GM23338 (cell line): ENCODE results near the gene WASF2. TPM values are rescaled to one million over a fixed set of nuclear protein-coding genes. Genes with fewer than 3 reads are reported as not detected.

Experiments
- ATAC-seq: fragments of 200-7000 bp; cut with Tn5 transposase; 3 replicates; pipeline ENCODE4 v1.9.1; 2020
- DNase-seq: peaks from one replicate; pipeline ENCODE4 v3.0.0-alpha.2; 2015; ENCODE audit warnings: low spot score
- H2AFZ ChIP-seq: fragments of 200-600 bp; sonication (generic); 2 replicates; pipeline ENCODE4 v1.8.0; 2016; ENCODE audit warnings: antibody characterized with exemption, mild to moderate bottlenecking, moderate library complexity
- H3F3A ChIP-seq: fragments of 200-600 bp; sonication (generic); replicated peaks from 2 replicates; pipeline ENCODE4 v1.8.0; 2017; ENCODE audit warnings: antibody characterized with exemption, mixed run types, low read depth
- H3K27ac ChIP-seq: fragments of 200-600 bp; sonication (generic); 2 replicates; pipeline ENCODE4 v1.6.1; 2016; ENCODE audit warnings: low read depth
- H3K27me3 ChIP-seq: fragments of 200-600 bp; sonication (generic); 2 replicates; pipeline ENCODE4 v1.8.0; 2016; ENCODE audit warnings: mild to moderate bottlenecking, mixed run types, moderate library complexity; ENCODE audit not compliant: insufficient read depth
- H3K36me3 ChIP-seq: fragments of 200-600 bp; sonication (generic); 2 replicates; pipeline ENCODE4 v1.8.0; 2016; ENCODE audit warnings: mild to moderate bottlenecking; ENCODE audit not compliant: insufficient read depth
- H3K4me1 ChIP-seq: fragments of 200-600 bp; sonication (generic); 2 replicates; pipeline ENCODE4 v1.8.0; 2016; ENCODE audit warnings: mild to moderate bottlenecking, moderate library complexity; ENCODE audit not compliant: insufficient read depth
- H3K4me2 ChIP-seq: fragments of 200-600 bp; sonication (generic); 2 replicates; pipeline ENCODE4 v1.7.1; 2017; ENCODE audit warnings: mixed run types
- H3K4me3 ChIP-seq: fragments of 200-600 bp; sonication (generic); 2 replicates; pipeline ENCODE4 v1.6.1; 2016; ENCODE audit warnings: mixed run types
- H3K79me2 ChIP-seq: fragments of 200-600 bp; sonication (generic); replicated peaks from 2 replicates; pipeline ENCODE4 v1.8.0; 2017; ENCODE audit warnings: mild to moderate bottlenecking; ENCODE audit not compliant: insufficient read depth
- H3K9me2 ChIP-seq: fragments of 200-600 bp; sonication (generic); 2 replicates; pipeline ENCODE4 v1.8.0; 2017; ENCODE audit not compliant: insufficient read depth
- H4K20me1 ChIP-seq: fragments of 200-600 bp; sonication (generic); replicated peaks from 2 replicates; pipeline ENCODE4 v1.8.0; 2017; ENCODE audit warnings: mild to moderate bottlenecking; ENCODE audit not compliant: insufficient read depth
- H3K27ac Mint-ChIP-seq: 2 replicates; pipeline ENCODE4 v1.8.0; 2020; ENCODE audit warnings: inconsistent platforms, mild to moderate bottlenecking, moderate library complexity, mixed read lengths
- H3K27me3 Mint-ChIP-seq: 3 replicates; pipeline ENCODE4 v1.8.0; 2022; ENCODE audit warnings: low read depth, mild to moderate bottlenecking, moderate library complexity, mixed read lengths, inconsistent platforms; ENCODE audit not compliant: insufficient read depth, poor library complexity
- H3K36me3 Mint-ChIP-seq: 3 replicates; pipeline ENCODE4 v1.8.0; 2021; ENCODE audit warnings: low read depth, mild to moderate bottlenecking, inconsistent platforms, moderate library complexity, mixed read lengths
- H3K4me1 Mint-ChIP-seq: 3 replicates; pipeline ENCODE4 v1.8.0; 2020; ENCODE audit warnings: mild to moderate bottlenecking, inconsistent platforms, mixed read lengths
- H3K4me3 Mint-ChIP-seq: 3 replicates; pipeline ENCODE4 v1.8.0; 2021; ENCODE audit warnings: moderate library complexity, mild to moderate bottlenecking, inconsistent platforms, mixed read lengths
- H3K9me3 Mint-ChIP-seq: 3 replicates; pipeline ENCODE4 v1.8.0; 2020; ENCODE audit warnings: moderate library complexity, mild to moderate bottlenecking, inconsistent platforms, mixed read lengths
- EZH2 ChIP-seq: fragments of 200-600 bp; sonication (generic); IDR thresholded peaks from one replicate; pipeline ENCODE4 v1.8.0; 2017; ENCODE audit warnings: antibody characterized with exemption, mild to moderate bottlenecking, low read depth; ENCODE audit not compliant: unreplicated experiment
- POLR2AphosphoS5 ChIP-seq: IDR thresholded peaks from 2 replicates; pipeline ENCODE4 v1.6.1; 2016; ENCODE audit warnings: antibody characterized with exemption, low read depth
- ZNF331 ChIP-seq: fragments of 250-450 bp; sonication (Bioruptor Pico); IDR thresholded peaks from 2 replicates; pipeline ENCODE4 v1.5.0; 2020; ENCODE audit warnings: low read depth, mild to moderate bottlenecking, moderate library complexity
- polyA plus RNA-seq: library from polyadenylated mRNA; unstranded; fragments of >200 nt; fragmentation: Nextera tagmentation; extraction: Ambion mirVana; gene quantifications from 2 replicates; pipeline ENCODE4 v1.2.1, GENCODE V29; 2016
- total RNA-seq: library from RNA; depleted of rRNA; stranded (reverse); fragments of >200 nt; shearing (Covaris generic); gene quantifications from 2 replicates; pipeline ENCODE4 v1.2.3, GENCODE V29; 2014
- TF ChIP-seq, protein P1 (sequence below): fragments of 250-450 bp; sonication (Bioruptor Pico); IDR thresholded peaks from 2 replicates; pipeline ENCODE4 v1.5.0; 2020; ENCODE audit warnings: mild to moderate bottlenecking, moderate library complexity
- TF ChIP-seq, protein P2 (sequence below), 2 experiments: fragments of 200-600 bp in 1 of 2; sonication (generic) in 1 of 2; conservative IDR thresholded peaks; 2 replicates each; pipeline versions ENCODE4 v1.5.1 to v1.6.1; 2016 to 2017; ENCODE audit warnings: antibody characterized with exemption in 2 of 2, low read depth in 2 of 2, mild to moderate bottlenecking in 2 of 2, moderate library complexity in 1 of 2

WASF2 gene
- total and polyA plus RNA-seq, 2 experiments from 2014 or later = 40.9 to 95.6 TPM

DNA sequence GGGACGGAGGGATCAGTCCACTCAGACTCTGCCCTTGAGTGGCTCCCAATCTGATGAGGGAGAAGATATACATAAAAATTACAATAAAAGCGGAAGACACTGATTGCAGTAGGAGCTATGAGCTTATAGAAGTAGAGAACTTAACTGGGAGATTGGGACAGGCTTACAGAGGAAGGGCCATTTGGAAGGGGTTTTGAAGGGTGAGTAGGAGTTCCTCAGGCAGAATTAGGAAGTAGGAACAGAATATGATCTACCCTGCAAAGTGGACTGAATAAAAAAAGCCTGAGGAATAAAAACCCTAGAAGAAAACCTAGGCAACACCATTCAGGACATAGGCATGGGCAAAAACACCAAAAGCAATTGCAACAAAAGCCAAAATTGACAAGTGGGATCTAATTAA, 9.2 kb upstream of the WASF2 start (continued):
- TF ChIP-seq, protein P1, sequence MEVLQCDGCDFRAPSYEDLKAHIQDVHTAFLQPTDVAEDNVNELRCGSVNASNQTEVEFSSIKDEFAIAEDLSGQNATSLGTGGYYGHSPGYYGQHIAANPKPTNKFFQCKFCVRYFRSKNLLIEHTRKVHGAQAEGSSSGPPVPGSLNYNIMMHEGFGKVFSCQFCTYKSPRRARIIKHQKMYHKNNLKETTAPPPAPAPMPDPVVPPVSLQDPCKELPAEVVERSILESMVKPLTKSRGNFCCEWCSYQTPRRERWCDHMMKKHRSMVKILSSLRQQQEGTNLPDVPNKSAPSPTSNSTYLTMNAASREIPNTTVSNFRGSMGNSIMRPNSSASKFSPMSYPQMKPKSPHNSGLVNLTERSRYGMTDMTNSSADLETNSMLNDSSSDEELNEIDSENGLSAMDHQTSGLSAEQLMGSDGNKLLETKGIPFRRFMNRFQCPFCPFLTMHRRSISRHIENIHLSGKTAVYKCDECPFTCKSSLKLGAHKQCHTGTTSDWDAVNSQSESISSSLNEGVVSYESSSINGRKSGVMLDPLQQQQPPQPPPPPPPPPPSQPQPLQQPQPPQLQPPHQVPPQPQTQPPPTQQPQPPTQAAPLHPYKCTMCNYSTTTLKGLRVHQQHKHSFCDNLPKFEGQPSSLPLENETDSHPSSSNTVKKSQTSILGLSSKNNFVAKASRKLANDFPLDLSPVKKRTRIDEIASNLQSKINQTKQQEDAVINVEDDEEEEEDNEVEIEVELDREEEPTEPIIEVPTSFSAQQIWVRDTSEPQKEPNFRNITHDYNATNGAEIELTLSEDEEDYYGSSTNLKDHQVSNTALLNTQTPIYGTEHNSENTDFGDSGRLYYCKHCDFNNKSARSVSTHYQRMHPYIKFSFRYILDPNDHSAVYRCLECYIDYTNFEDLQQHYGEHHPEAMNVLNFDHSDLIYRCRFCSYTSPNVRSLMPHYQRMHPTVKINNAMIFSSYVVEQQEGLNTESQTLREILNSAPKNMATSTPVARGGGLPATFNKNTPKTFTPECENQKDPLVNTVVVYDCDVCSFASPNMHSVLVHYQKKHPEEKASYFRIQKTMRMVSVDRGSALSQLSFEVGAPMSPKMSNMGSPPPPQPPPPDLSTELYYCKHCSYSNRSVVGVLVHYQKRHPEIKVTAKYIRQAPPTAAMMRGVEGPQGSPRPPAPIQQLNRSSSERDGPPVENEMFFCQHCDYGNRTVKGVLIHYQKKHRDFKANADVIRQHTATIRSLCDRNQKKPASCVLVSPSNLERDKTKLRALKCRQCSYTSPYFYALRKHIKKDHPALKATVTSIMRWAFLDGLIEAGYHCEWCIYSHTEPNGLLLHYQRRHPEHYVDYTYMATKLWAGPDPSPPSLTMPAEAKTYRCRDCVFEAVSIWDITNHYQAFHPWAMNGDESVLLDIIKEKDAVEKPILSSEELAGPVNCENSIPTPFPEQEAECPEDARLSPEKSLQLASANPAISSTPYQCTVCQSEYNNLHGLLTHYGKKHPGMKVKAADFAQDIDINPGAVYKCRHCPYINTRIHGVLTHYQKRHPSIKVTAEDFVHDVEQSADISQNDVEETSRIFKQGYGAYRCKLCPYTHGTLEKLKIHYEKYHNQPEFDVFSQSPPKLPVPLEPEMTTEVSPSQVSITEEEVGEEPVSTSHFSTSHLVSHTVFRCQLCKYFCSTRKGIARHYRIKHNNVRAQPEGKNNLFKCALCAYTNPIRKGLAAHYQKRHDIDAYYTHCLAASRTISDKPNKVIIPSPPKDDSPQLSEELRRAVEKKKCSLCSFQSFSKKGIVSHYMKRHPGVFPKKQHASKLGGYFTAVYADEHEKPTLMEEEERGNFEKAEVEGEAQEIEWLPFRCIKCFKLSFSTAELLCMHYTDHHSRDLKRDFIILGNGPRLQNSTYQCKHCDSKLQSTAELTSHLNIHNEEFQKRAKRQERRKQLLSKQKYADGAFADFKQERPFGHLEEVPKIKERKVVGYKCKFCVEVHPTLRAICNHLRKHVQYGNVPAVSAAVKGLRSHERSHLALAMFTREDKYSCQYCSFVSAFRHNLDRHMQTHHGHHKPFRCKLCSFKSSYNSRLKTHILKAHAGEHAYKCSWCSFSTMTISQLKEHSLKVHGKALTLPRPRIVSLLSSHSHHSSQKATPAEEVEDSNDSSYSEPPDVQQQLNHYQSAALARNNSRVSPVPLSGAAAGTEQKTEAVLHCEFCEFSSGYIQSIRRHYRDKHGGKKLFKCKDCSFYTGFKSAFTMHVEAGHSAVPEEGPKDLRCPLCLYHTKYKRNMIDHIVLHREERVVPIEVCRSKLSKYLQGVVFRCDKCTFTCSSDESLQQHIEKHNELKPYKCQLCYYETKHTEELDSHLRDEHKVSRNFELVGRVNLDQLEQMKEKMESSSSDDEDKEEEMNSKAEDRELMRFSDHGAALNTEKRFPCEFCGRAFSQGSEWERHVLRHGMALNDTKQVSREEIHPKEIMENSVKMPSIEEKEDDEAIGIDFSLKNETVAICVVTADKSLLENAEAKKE = no peak

DNA sequence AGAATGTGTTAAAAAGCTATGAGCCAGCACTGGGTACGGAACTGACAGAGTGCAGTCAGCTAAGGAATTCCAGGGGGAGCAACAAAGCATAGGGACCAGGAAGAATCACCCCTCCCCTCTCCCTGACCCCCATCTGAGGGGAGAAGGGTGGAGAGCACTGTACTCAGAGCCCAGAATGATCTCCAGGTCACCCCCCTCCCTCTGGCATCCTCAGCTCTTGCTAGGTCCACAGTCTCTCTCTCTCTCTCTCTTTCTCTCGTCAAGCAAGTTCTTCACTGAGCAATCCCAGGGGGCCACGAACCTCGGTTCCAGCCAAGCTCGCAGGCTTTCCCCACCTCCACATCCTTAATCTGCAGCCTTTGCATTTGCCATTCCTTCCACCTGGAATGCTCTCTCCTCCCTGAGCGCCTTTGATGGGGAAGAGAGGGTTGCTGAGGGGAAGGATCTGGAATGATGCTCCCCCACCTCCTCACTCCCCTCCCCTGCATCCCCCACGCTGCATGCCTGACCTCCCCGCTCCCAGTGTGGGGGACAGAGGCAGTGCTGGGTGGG, 6.7 kb upstream of the WASF2 start:
- no peaks in the 10 kb centered on the region for H3K79me2 ChIP-seq
- Mint-ChIP-seq H3K9me3 (peaks cover 2% of the 10 kb centered on the region; the same call in 1 of the 3 replicates), H3K4me1 (peaks cover 26% of the 10 kb centered on the region), H3K4me3 (peak overlapping the region; percentile 63), H3K36me3 (no peaks in the 10 kb centered on the region), H3K27ac (peak overlapping the region; percentile 86), H3K27me3 (peaks cover 6% of the 10 kb centered on the region)
- H3K27me3 ChIP-seq = no peaks in the 10 kb centered on the region
- peak; percentile 16; the same call in 1 of the 2 replicates for TF ChIP-seq POLR2AphosphoS5
- TF ChIP-seq EZH2 = no peak
- TF ChIP-seq ZNF331 (CRISPR knock-in tag) = no peak
- TF ChIP-seq, protein P2, sequence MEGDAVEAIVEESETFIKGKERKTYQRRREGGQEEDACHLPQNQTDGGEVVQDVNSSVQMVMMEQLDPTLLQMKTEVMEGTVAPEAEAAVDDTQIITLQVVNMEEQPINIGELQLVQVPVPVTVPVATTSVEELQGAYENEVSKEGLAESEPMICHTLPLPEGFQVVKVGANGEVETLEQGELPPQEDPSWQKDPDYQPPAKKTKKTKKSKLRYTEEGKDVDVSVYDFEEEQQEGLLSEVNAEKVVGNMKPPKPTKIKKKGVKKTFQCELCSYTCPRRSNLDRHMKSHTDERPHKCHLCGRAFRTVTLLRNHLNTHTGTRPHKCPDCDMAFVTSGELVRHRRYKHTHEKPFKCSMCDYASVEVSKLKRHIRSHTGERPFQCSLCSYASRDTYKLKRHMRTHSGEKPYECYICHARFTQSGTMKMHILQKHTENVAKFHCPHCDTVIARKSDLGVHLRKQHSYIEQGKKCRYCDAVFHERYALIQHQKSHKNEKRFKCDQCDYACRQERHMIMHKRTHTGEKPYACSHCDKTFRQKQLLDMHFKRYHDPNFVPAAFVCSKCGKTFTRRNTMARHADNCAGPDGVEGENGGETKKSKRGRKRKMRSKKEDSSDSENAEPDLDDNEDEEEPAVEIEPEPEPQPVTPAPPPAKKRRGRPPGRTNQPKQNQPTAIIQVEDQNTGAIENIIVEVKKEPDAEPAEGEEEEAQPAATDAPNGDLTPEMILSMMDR (conservative IDR thresholded peaks at IDR 0.05; ENCODE audit: low read depth in 2 of 2) = peak; percentile 58 to 64
- peak; percentile 96 for DNase-seq
- H3K4me2 ChIP-seq = peak overlapping the region; percentile 2; the same call in 1 of the 2 replicates
- peak overlapping the region; percentile 50; the same call in 1 of the 2 replicates for H2AFZ ChIP-seq
- H3K9me2 ChIP-seq = no peaks in the 10 kb centered on the region
- no peaks in the 10 kb centered on the region for H4K20me1 ChIP-seq
- peak overlapping the region; percentile 11 for H3K27ac ChIP-seq
- ATAC-seq = peak; percentile 97
- no peaks in the 10 kb centered on the region for H3K36me3 ChIP-seq
- H3F3A ChIP-seq = peaks cover 12% of the 10 kb centered on the region
- peaks cover 12% of the 10 kb centered on the region for H3K4me1 ChIP-seq
- peak overlapping the region; percentile 3; the same call in 1 of the 2 replicates for H3K4me3 ChIP-seq
